ENCODE results near the gene RAMP3.

RAMP3 gene

GRCh38 chr7:45126201-45126600, 31.4 kb upstream of the RAMP3 start:
- Histone ChIP-seq H3K27me3 (ENCODE audit: insufficient read depth, poor library complexity, severe bottlenecking) (no peaks in the 10 kb centered on the region), H3K36me3 (ENCODE audit: low read depth) (no peaks in the 10 kb centered on the region), H3K4me3 (ENCODE audit: severe bottlenecking) (no peak overlapping the region), H3K9me3 (ENCODE audit: severe bottlenecking) (no peaks in the 10 kb centered on the region), H3K27ac (ENCODE audit: poor library complexity, severe bottlenecking) (no peak overlapping the region), H3K4me1 (ENCODE audit: insufficient read depth, poor library complexity, severe bottlenecking) (no peaks in the 10 kb centered on the region)
- TF ChIP-seq CTCF (IDR thresholded peaks at IDR 0.05; ENCODE audit: poor library complexity, severe bottlenecking): no peak
- ATAC-seq (ENCODE audit: low read depth) (no peak), DNase-seq (ENCODE audit: low spot score) (no peak)

- TF ChIP-seq CTCF (IDR thresholded peaks at IDR 0.05; ENCODE audit: poor library complexity, severe bottlenecking): no peak
Measured at GRCh38 chr7:45126920-45127319, 30.7 kb upstream of the RAMP3 start.

GRCh38 chr7:45129181-45129800, 28.3 kb upstream of the RAMP3 start:
- Histone ChIP-seq H3K36me3 (ENCODE audit: low read depth) (no peaks in the 10 kb centered on the region), H3K4me3 (ENCODE audit: severe bottlenecking) (no peak overlapping the region), H3K27ac (ENCODE audit: poor library complexity, severe bottlenecking) (no peak overlapping the region), H3K27me3 (ENCODE audit: insufficient read depth, poor library complexity, severe bottlenecking) (no peaks in the 10 kb centered on the region), H3K9me3 (ENCODE audit: severe bottlenecking) (no peaks in the 10 kb centered on the region), H3K4me1 (ENCODE audit: insufficient read depth, poor library complexity, severe bottlenecking) (no peaks in the 10 kb centered on the region)
- DNase-seq (ENCODE audit: low spot score): no peak
- no peak for TF ChIP-seq CTCF (IDR thresholded peaks at IDR 0.05; ENCODE audit: poor library complexity, severe bottlenecking)
- ATAC-seq (ENCODE audit: low read depth): peak; percentile 14; the same call in 1 of the 3 replicates

More at GRCh38 chr7:45126920-45127319, 30.7 kb upstream of the RAMP3 start:
- Histone ChIP-seq H3K27ac (ENCODE audit: poor library complexity, severe bottlenecking) (no peak overlapping the region), H3K4me3 (ENCODE audit: severe bottlenecking) (no peak overlapping the region), H3K4me1 (ENCODE audit: insufficient read depth, poor library complexity, severe bottlenecking) (no peaks in the 10 kb centered on the region), H3K36me3 (ENCODE audit: low read depth) (no peaks in the 10 kb centered on the region), H3K9me3 (ENCODE audit: severe bottlenecking) (no peaks in the 10 kb centered on the region), H3K27me3 (ENCODE audit: insufficient read depth, poor library complexity, severe bottlenecking) (no peaks in the 10 kb centered on the region)
- no peak for ATAC-seq (ENCODE audit: low read depth)
- no peak for DNase-seq (ENCODE audit: low spot score)

GRCh38 chr7:45129906-45130305, 27.7 kb upstream of the RAMP3 start:
- Histone ChIP-seq H3K27ac (ENCODE audit: poor library complexity, severe bottlenecking) (no peak overlapping the region), H3K4me1 (ENCODE audit: insufficient read depth, poor library complexity, severe bottlenecking) (no peaks in the 10 kb centered on the region), H3K4me3 (ENCODE audit: severe bottlenecking) (no peak overlapping the region), H3K27me3 (ENCODE audit: insufficient read depth, poor library complexity, severe bottlenecking) (no peaks in the 10 kb centered on the region), H3K36me3 (ENCODE audit: low read depth) (no peaks in the 10 kb centered on the region), H3K9me3 (ENCODE audit: severe bottlenecking) (no peaks in the 10 kb centered on the region)
- ATAC-seq (ENCODE audit: low read depth) (no peak), DNase-seq (ENCODE audit: low spot score) (no peak)
- TF ChIP-seq CTCF (IDR thresholded peaks at IDR 0.05; ENCODE audit: poor library complexity, severe bottlenecking): no peak

GRCh38 chr7:45130910-45131309, 26.7 kb upstream of the RAMP3 start:
- no peak for ATAC-seq (ENCODE audit: low read depth)
- H3K36me3 ChIP-seq (ENCODE audit: low read depth): no peaks in the 10 kb centered on the region

More at GRCh38 chr7:45130910-45131309, 26.7 kb upstream of the RAMP3 start:
- H3K27ac ChIP-seq (ENCODE audit: poor library complexity, severe bottlenecking): no peak overlapping the region
- no peaks in the 10 kb centered on the region for H3K4me1 ChIP-seq (ENCODE audit: insufficient read depth, poor library complexity, severe bottlenecking)
- TF ChIP-seq CTCF (IDR thresholded peaks at IDR 0.05; ENCODE audit: poor library complexity, severe bottlenecking): no peak
- H3K4me3 ChIP-seq (ENCODE audit: severe bottlenecking): no peak overlapping the region
- no peaks in the 10 kb centered on the region for H3K27me3 ChIP-seq (ENCODE audit: insufficient read depth, poor library complexity, severe bottlenecking)
- H3K9me3 ChIP-seq (ENCODE audit: severe bottlenecking): no peaks in the 10 kb centered on the region
- no peak for DNase-seq (ENCODE audit: low spot score)

All from RWPE2 (cell line).